ENCODE results near the gene CBX7. TPM values are rescaled to one million over a fixed set of nuclear protein-coding genes. Genes with fewer than 3 reads are reported as not detected.

The CBX7 gene
- polyA plus RNA-seq, 6 donors from 2014 or later = 9.9 to 38.5 (median 21.7) TPM

DNA sequence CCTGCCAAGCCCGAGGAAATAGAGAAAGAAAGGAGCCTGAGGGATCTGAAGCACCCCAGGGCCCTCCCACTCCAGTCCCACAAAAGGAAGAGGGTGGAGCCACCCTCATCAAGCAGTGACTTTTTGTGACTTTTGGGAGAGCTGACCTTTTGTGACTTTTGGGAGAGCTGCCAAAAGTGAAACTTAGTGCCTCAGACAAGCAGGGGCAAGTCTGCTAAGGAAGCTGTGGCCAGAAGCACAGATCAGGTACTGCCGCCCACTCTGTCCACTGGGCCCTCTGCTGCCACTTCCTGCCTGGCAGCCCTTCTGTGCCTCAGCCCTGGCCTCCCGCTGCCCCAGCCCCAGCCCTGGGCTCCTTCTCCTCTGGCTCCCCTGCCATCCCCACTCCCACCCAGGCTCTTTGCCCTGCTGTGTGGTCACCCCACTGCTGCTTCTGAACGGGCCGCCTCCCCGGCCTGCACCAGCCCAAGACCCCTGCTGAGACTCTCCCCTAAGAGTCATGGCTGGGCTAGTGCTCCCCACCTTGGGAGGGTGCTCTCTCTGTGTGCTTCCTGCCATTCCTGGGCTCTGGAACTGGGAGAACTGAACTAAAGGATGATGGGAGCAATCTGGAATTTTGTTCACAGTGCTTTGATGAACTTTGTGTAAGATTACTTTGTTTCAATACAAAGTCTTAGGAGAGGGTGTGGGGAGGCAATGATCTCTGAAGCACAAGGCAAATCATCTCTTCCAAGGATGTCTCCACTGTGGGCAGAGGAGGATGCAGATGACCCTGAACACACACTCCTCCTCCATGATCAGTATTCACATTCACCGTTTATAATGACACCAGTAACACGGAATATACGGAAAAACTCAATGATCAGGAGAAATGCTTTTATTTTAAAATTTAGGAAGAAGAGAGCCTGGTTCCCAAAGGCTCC is 55.1 kb downstream of the CBX7 start, which contains the start of gene APOBEC3H:
Gene APOBEC3H (plus strand): TSS at position 147 of the 923 bp plus-strand sequence. CDS start 3,035 bp downstream, outside the sequence.
- H3K36me3 Mint-ChIP-seq = no peaks in the 10 kb centered on the region
- no peaks in the 10 kb centered on the region for H3K9me3 Mint-ChIP-seq
- ATAC-seq (ENCODE audit: low read depth in 2 of 2) (no peak), DNase-seq (no peak)
- H3K4me3 Mint-ChIP-seq = peak within 1 kb of the TSS in 7 of 8 donors; percentile 10 to 85 (median 45)
- H3K27me3 Mint-ChIP-seq = no peaks in the 10 kb centered on the region
- H3K27ac Mint-ChIP-seq = peak within 1 kb of the TSS; percentile 88 to 100 (median 100)
- peaks cover 45 to 67% (median 57%) of the 10 kb centered on the region in 3 donors for H3K4me1 Mint-ChIP-seq

DNA sequence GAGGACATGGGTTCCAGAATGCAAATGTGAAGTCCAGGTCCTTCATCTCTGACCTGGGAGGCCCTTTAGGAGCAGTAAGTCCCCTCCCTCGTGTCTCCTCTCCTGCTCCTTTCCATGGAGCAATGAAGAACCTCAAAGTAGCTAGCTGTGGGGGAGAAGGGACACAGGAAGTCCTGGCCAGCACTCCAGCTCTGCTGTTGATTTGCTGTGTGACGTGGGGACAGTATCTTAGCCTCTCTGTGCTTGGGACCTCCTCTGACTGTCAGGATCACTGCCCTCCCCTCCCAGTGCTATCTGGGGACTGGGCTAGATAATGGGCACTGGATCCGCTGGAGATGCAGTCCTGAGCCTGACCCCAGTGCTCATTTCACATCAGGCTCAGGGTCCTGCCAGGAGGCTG is 56.5 kb downstream of the CBX7 start:
- Mint-ChIP-seq H3K9me3 (no peaks in the 10 kb centered on the region), H3K4me1 (peaks cover 47 to 77% (median 59%) of the 10 kb centered on the region in 3 donors), H3K4me3 (no peak overlapping the region), H3K27me3 (no peaks in the 10 kb centered on the region), H3K36me3 (no peaks in the 10 kb centered on the region), H3K27ac (peak overlapping the region in 5 of 6 donors; percentile 15 to 100 (median 83))
- ATAC-seq (ENCODE audit: low read depth in 2 of 2) (no peak), DNase-seq (no peak)

- ATAC-seq (ENCODE audit: low read depth in 2 of 2) = no peak
- no peaks in the 10 kb centered on the region for H3K9me3 Mint-ChIP-seq
These were observed 57.6 kb downstream of the CBX7 start for GRCh38 chr22:39094717-39095389.

GRCh38 chr22:39092111-39092862 is 60.2 kb downstream of the CBX7 start:
- no peaks in the 10 kb centered on the region for H3K27me3 Mint-ChIP-seq
- peak overlapping the region; percentile 17 to 70 (median 55) for H3K27ac Mint-ChIP-seq
- no peak for DNase-seq
- H3K4me3 Mint-ChIP-seq = peak overlapping the region in 1 of 8 donors; percentile 35
- peaks cover 32 to 59% (median 52%) of the 10 kb centered on the region in 3 donors for H3K4me1 Mint-ChIP-seq
- no peaks in the 10 kb centered on the region for H3K36me3 Mint-ChIP-seq
- peak; percentile 18 to 47 for ATAC-seq (ENCODE audit: low read depth in 2 of 2)
- H3K9me3 Mint-ChIP-seq = no peaks in the 10 kb centered on the region

More at GRCh38 chr22:39094717-39095389, 57.6 kb downstream of the CBX7 start:
- H3K4me1 Mint-ChIP-seq = peaks cover 39 to 81% (median 64%) of the 10 kb centered on the region in 3 donors
- peak overlapping the region in 4 of 8 donors; percentile 26 to 54 (median 30) for H3K4me3 Mint-ChIP-seq
- H3K27me3 Mint-ChIP-seq = no peaks in the 10 kb centered on the region
- DNase-seq = no peak
- H3K27ac Mint-ChIP-seq = peak overlapping the region in 4 of 6 donors; percentile 32 to 100 (median 76)
- no peaks in the 10 kb centered on the region for H3K36me3 Mint-ChIP-seq

GRCh38 chr22:39091126-39092081 is 61.1 kb downstream of the CBX7 start:
- DNase-seq (no peak), ATAC-seq (ENCODE audit: low read depth in 2 of 2) (no peak)
- H3K36me3 Mint-ChIP-seq = peaks cover 0 to 3% of the 10 kb centered on the region in 2 donors
- H3K27me3 Mint-ChIP-seq = no peaks in the 10 kb centered on the region
- H3K27ac Mint-ChIP-seq = peak overlapping the region in 4 of 6 donors; percentile 27 to 73 (median 60)
- H3K4me1 Mint-ChIP-seq = peaks cover 35 to 54% (median 50%) of the 10 kb centered on the region in 3 donors
- peak overlapping the region in 2 of 8 donors; percentile 32 to 65 for H3K4me3 Mint-ChIP-seq
- H3K9me3 Mint-ChIP-seq = no peaks in the 10 kb centered on the region

- H3K4me1 Mint-ChIP-seq = peaks cover 35 to 54% (median 50%) of the 10 kb centered on the region in 3 donors
These were observed 61.9 kb downstream of the CBX7 start for GRCh38 chr22:39090426-39091064.

GRCh38 chr22:39089928-39090327 is 62.6 kb downstream of the CBX7 start:
- no peaks in the 10 kb centered on the region for H3K9me3 Mint-ChIP-seq
- peak overlapping the region in 1 of 8 donors; percentile 37 for H3K4me3 Mint-ChIP-seq
- H3K27me3 Mint-ChIP-seq = no peaks in the 10 kb centered on the region
- peak overlapping the region in 1 of 6 donors; percentile 73 for H3K27ac Mint-ChIP-seq
- DNase-seq (no peak), ATAC-seq (ENCODE audit: low read depth in 2 of 2) (no peak)
- peaks cover 34 to 52% (median 47%) of the 10 kb centered on the region in 3 donors for H3K4me1 Mint-ChIP-seq
- peaks cover 0 to 8% of the 10 kb centered on the region in 2 donors for H3K36me3 Mint-ChIP-seq

More at GRCh38 chr22:39090426-39091064, 61.9 kb downstream of the CBX7 start:
- Mint-ChIP-seq H3K27ac (peak overlapping the region in 3 of 6 donors; percentile 27 to 73 (median 30)), H3K9me3 (no peaks in the 10 kb centered on the region), H3K4me3 (peak overlapping the region in 1 of 8 donors; percentile 25), H3K36me3 (peaks cover 0 to 8% of the 10 kb centered on the region in 2 donors), H3K27me3 (no peaks in the 10 kb centered on the region)
- DNase-seq (no peak), ATAC-seq (ENCODE audit: low read depth in 2 of 2) (peak; percentile 46 to 57)

DNA sequence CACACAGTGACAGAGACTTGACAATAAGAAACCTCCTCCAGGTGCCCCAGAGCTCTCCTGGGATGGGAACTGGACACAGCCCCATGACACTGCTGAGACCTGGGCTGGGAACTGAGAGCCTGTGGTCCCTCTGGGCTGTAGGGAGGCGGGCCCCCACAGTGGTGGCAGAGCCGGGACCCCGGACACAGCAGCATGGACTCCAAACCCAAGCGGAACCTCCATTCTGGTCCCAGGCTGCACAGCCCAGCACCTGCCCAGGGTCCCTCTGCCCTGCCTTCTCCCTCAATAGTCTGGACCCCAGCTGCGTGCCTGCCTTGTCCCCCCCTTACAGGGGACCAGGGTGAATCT is 63.8 kb downstream of the CBX7 start:
- Mint-ChIP-seq H3K36me3 (peaks cover 0 to 8% of the 10 kb centered on the region in 2 donors), H3K4me1 (peaks cover 26 to 44% (median 39%) of the 10 kb centered on the region in 3 donors), H3K9me3 (no peaks in the 10 kb centered on the region), H3K27ac (peak overlapping the region in 2 of 6 donors; percentile 39 to 75), H3K27me3 (no peaks in the 10 kb centered on the region), H3K4me3 (no peak overlapping the region)
- ATAC-seq (ENCODE audit: low read depth in 2 of 2) (no peak), DNase-seq (no peak)

- Mint-ChIP-seq H3K4me3 (no peak overlapping the region), H3K27ac (peak overlapping the region in 4 of 6 donors; percentile 39 to 75 (median 42)), H3K36me3 (peaks cover 0 to 8% of the 10 kb centered on the region in 2 donors), H3K27me3 (no peaks in the 10 kb centered on the region), H3K9me3 (no peaks in the 10 kb centered on the region), H3K4me1 (peaks cover 26 to 47% (median 39%) of the 10 kb centered on the region in 3 donors)
- no peak for DNase-seq
- no peak for ATAC-seq (ENCODE audit: low read depth in 2 of 2)
These were observed 64.4 kb downstream of the CBX7 start for GRCh38 chr22:39087881-39088684.

GRCh38 chr22:39087098-39087497 is 65.4 kb downstream of the CBX7 start:
- H3K36me3 Mint-ChIP-seq = peaks cover 0 to 8% of the 10 kb centered on the region in 2 donors
- peak overlapping the region in 1 of 8 donors; percentile 42 for H3K4me3 Mint-ChIP-seq
- H3K4me1 Mint-ChIP-seq = peaks cover 20 to 42% (median 31%) of the 10 kb centered on the region in 3 donors
- no peak for ATAC-seq (ENCODE audit: low read depth in 2 of 2)
- no peak for DNase-seq
- no peaks in the 10 kb centered on the region for H3K9me3 Mint-ChIP-seq
- H3K27me3 Mint-ChIP-seq = no peaks in the 10 kb centered on the region
- H3K27ac Mint-ChIP-seq = peak overlapping the region in 4 of 6 donors; percentile 9 to 80 (median 42)

- Mint-ChIP-seq H3K4me3 (no peak overlapping the region), H3K4me1 (peaks cover 29 to 48% (median 33%) of the 10 kb centered on the region in 3 donors), H3K27me3 (no peaks in the 10 kb centered on the region), H3K36me3 (peaks cover 11 to 20% of the 10 kb centered on the region in 2 donors), H3K9me3 (no peaks in the 10 kb centered on the region), H3K27ac (peak overlapping the region in 1 of 6 donors; percentile 61)
- ATAC-seq (ENCODE audit: low read depth in 2 of 2) = no peak
- DNase-seq = no peak
These were observed 67.8 kb downstream of the CBX7 start for GRCh38 chr22:39084666-39085065.
